Neural progenitor cell (in vitro differentiated cells): Measurements from ENCODE around the gene SMAD6. TPM values are rescaled to one million over a fixed set of nuclear protein-coding genes. Genes with fewer than 3 reads are reported as not detected.

Experiments used
- DNase-seq: peaks from one replicate; pipeline ENCODE4 v3.0.0-alpha.2; 2016; ENCODE audit warnings: low spot score
- H2AFZ ChIP-seq: fragments of 200-600 bp; sonication (generic); replicated peaks from 2 replicates; pipeline ENCODE4 v1.6.1; 2016; ENCODE audit warnings: antibody characterized with exemption
- H3F3A ChIP-seq: fragments of 200-600 bp; sonication (generic); 2 replicates; pipeline ENCODE4 v1.6.1; 2016; ENCODE audit warnings: antibody characterized with exemption, low read depth
- H3K27ac ChIP-seq: fragments of 200-600 bp; sonication (generic); 2 replicates; pipeline ENCODE4 v1.5.1; 2016; ENCODE audit warnings: mild to moderate bottlenecking
- H3K27me3 ChIP-seq: fragments of 200-600 bp; sonication (generic); 2 replicates; pipeline ENCODE4 v1.6.1; 2016; ENCODE audit warnings: mild to moderate bottlenecking, moderate library complexity
- H3K36me3 ChIP-seq: fragments of 200-600 bp; sonication (generic); 2 replicates; pipeline ENCODE4 v1.5.1; 2016
- H3K4me1 ChIP-seq: fragments of 200-600 bp; sonication (generic); 2 replicates; pipeline ENCODE4 v1.6.1; 2016; ENCODE audit warnings: mixed run types
- H3K4me2 ChIP-seq: fragments of 200-600 bp; sonication (generic); 2 replicates; pipeline ENCODE4 v1.6.1; 2016
- H3K4me3 ChIP-seq: fragments of 200-600 bp; sonication (generic); 2 replicates; pipeline ENCODE4 v1.5.1; 2016
- H3K79me2 ChIP-seq: fragments of 200-600 bp; sonication (generic); 2 replicates; pipeline ENCODE4 v1.6.1; 2016; ENCODE audit warnings: low read depth
- H3K9ac ChIP-seq: fragments of 200-600 bp; sonication (generic); 2 replicates; pipeline ENCODE4 v1.6.1; 2016
- H3K9me3 ChIP-seq: fragments of 200-600 bp; sonication (generic); 2 replicates; pipeline ENCODE4 v1.5.1; 2016; ENCODE audit warnings: low read depth
- H4K20me1 ChIP-seq: fragments of 200-600 bp; sonication (generic); 2 replicates; pipeline ENCODE4 v1.6.1; 2016; ENCODE audit warnings: low read depth
- H3K27ac Mint-ChIP-seq: 3 replicates; pipeline ENCODE4 v1.8.0; 2021; ENCODE audit warnings: mixed read lengths
- H3K27me3 Mint-ChIP-seq: 2 replicates; pipeline ENCODE4 v1.8.0; 2022; ENCODE audit warnings: low read depth, mild to moderate bottlenecking, inconsistent platforms, moderate library complexity, mixed read lengths; ENCODE audit not compliant: insufficient read depth
- H3K36me3 Mint-ChIP-seq: 3 replicates; pipeline ENCODE4 v1.8.0; 2021; ENCODE audit warnings: mixed read lengths
- H3K4me1 Mint-ChIP-seq: 3 replicates; pipeline ENCODE4 v1.8.0; 2021; ENCODE audit warnings: mixed read lengths
- H3K4me3 Mint-ChIP-seq: 3 replicates; pipeline ENCODE4 v1.8.0; 2021; ENCODE audit warnings: mild to moderate bottlenecking, moderate library complexity, mixed read lengths
- H3K9me3 Mint-ChIP-seq: 3 replicates; pipeline ENCODE4 v1.8.0; 2020; ENCODE audit warnings: mixed read lengths
- EZH2 ChIP-seq: fragments of 200-600 bp; sonication (generic); IDR thresholded peaks from 2 replicates; pipeline ENCODE4 v1.6.1; 2017; ENCODE audit warnings: antibody characterized with exemption, mild to moderate bottlenecking, moderate library complexity
- EZH2phosphoT487 ChIP-seq: fragments of 200-600 bp; sonication (generic); IDR thresholded peaks from 2 replicates; pipeline ENCODE4 v1.6.1; 2017; ENCODE audit warnings: antibody characterized with exemption
- total RNA-seq: library from RNA; depleted of rRNA; stranded (reverse); fragments of >200 nt; gene quantifications from 2 replicates; pipeline ENCODE4 v1.2.3, GENCODE V29; 2015; ENCODE audit warnings: low replicate concordance
- TF ChIP-seq, protein P1 (sequence below): fragments of 200-600 bp; sonication (generic); IDR thresholded peaks from 2 replicates; pipeline ENCODE4 v1.5.1; 2017; ENCODE audit warnings: antibody characterized with exemption, mild to moderate bottlenecking

Gene SMAD6
- total RNA-seq, 1 donor from 2014 or later = 3.4 TPM

DNA sequence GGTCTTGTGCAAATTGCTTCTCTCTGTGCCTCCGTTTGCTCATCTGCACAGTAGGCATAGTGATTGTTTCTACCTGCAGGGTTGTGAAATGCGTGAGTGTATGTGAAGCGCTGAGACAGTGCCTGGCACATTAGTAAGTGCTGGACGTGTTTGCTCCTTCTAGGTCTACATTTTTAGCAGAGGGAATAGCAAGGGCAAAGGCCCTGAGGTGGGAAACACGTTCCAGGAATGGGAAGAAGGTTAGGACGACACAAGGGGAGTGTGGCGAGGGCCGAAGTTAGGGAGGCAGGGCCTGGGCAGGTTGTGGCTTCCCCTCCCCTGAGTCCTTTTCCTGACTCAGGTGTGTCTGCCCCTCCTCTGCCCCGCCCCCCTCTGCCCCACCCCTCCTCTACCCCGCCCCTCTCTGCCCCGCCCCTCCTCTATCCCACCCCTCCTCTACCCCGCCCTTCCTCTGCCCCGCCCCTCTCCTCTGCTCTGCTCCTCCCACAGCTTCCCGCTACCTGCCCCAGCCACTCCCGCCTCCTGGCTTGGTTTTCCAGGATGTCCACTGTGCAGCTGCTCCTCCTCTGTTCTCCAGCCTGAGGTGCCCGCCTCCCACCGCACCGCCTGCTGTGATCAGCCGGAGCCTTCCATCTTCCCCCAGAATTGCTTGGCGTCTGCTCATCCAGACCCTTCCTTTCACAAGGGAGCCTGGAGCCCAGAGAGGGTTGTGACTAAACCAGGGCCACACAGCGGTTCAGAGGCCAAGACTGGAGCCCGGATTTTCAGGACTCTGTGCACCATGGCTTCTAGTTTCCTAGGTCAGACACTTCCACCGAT, 31.1 kb upstream of the SMAD6 start:
- H4K20me1 ChIP-seq = no peaks in the 10 kb centered on the region
- H3K36me3 ChIP-seq = no peaks in the 10 kb centered on the region
- TF ChIP-seq EZH2phosphoT487 (no peak), EZH2 (no peak)
- TF ChIP-seq, protein P1, sequence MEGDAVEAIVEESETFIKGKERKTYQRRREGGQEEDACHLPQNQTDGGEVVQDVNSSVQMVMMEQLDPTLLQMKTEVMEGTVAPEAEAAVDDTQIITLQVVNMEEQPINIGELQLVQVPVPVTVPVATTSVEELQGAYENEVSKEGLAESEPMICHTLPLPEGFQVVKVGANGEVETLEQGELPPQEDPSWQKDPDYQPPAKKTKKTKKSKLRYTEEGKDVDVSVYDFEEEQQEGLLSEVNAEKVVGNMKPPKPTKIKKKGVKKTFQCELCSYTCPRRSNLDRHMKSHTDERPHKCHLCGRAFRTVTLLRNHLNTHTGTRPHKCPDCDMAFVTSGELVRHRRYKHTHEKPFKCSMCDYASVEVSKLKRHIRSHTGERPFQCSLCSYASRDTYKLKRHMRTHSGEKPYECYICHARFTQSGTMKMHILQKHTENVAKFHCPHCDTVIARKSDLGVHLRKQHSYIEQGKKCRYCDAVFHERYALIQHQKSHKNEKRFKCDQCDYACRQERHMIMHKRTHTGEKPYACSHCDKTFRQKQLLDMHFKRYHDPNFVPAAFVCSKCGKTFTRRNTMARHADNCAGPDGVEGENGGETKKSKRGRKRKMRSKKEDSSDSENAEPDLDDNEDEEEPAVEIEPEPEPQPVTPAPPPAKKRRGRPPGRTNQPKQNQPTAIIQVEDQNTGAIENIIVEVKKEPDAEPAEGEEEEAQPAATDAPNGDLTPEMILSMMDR = no peak
- no peak overlapping the region for H3K27ac ChIP-seq
- peaks cover 22% of the 10 kb centered on the region for H3F3A ChIP-seq
- Mint-ChIP-seq H3K36me3 (no peaks in the 10 kb centered on the region), H3K27me3 (peaks cover 2% of the 10 kb centered on the region), H3K9me3 (no peaks in the 10 kb centered on the region), H3K27ac (peak overlapping the region; percentile 43), H3K4me1 (peaks cover 25% of the 10 kb centered on the region), H3K4me3 (no peak overlapping the region)
- no peak overlapping the region for H3K4me3 ChIP-seq
- no peaks in the 10 kb centered on the region for H3K79me2 ChIP-seq
- H2AFZ ChIP-seq = no peak overlapping the region
- peak overlapping the region; percentile 57 for H3K4me2 ChIP-seq
- H3K27me3 ChIP-seq = no peaks in the 10 kb centered on the region
- H3K4me1 ChIP-seq = peaks cover 12% of the 10 kb centered on the region
- no peaks in the 10 kb centered on the region for H3K9me3 ChIP-seq
- no peak overlapping the region for H3K9ac ChIP-seq
- DNase-seq = peak; percentile 76

DNA sequence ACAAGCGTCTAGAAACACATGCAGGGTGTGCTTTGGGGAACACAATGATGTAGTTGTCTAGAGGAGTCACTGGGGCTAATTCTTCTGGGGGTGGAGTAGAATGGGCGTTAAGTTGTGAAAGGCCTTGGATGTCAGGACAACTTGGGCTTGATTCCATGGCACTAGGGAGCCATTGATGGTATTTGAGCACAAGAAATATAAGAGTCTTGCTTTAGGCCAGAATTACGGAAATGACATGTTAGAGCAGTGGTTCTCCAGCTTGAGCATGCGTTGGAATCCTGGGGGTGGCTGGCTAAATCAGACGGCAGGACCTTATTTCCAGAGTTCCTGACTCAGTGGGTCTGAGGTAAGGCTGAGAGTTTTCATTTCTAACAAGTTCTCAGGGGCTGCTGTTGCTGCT, 29.2 kb upstream of the SMAD6 start:
- no peaks in the 10 kb centered on the region for H3K9me3 ChIP-seq
- peaks cover 12% of the 10 kb centered on the region for H3K4me1 ChIP-seq
- Mint-ChIP-seq H3K36me3 (no peaks in the 10 kb centered on the region), H3K9me3 (no peaks in the 10 kb centered on the region), H3K27ac (peak overlapping the region; percentile 43), H3K27me3 (peaks cover 2% of the 10 kb centered on the region), H3K4me3 (peak overlapping the region; percentile 70), H3K4me1 (peaks cover 30% of the 10 kb centered on the region)
- H4K20me1 ChIP-seq = no peaks in the 10 kb centered on the region
- H3F3A ChIP-seq = peaks cover 22% of the 10 kb centered on the region
- no peak overlapping the region for H3K9ac ChIP-seq
- no peak overlapping the region for H3K27ac ChIP-seq
- DNase-seq = no peak
- H3K79me2 ChIP-seq = no peaks in the 10 kb centered on the region
- H3K4me3 ChIP-seq = no peak overlapping the region
- H3K4me2 ChIP-seq = no peak overlapping the region
- TF ChIP-seq EZH2 (no peak), EZH2phosphoT487 (no peak)
- TF ChIP-seq, protein P1 = no peak
- H2AFZ ChIP-seq = no peak overlapping the region
- H3K27me3 ChIP-seq = no peaks in the 10 kb centered on the region
- H3K36me3 ChIP-seq = no peaks in the 10 kb centered on the region

DNA sequence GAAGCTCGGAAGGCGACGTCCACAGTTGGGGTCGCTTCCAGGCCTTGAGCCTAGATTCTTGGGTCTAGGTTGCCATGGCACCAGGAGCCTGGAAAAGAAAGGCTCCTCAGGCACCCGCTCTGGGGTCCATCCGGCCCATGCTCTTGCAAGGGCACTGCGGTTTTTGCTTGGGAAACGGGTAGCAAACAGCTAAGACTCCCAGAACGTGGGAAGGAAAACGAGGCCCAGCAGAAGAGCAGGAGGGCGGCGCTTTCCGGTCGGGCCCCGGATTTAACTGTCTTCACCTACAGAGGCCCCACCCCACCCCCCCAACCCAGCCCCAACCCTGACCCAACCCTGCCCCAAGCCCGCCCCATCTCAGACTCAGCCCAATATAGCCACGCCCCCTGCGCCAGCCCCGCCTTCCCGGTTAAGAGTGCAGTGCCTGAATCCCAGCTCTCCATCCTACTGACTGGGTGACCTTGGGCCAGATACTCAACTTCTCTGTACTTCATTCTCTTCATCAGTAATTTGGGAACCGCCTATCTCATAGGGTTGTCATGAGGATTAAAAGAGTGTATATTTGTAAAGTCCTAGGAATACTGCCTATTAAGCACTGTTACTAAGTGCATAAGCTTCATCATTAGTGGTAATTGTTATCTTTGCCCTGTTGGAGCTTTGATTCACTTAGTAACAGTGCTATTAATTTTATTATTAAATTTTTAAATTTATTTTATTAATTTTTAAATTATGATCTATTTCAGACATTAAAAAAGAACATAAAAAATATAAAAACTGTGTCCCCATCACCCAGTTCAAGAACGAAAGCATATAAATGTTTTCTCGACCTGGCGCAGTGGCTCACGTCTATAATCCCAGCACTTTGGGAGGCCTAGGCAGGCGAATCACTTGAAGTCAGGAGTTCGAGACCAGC, 28.4 kb upstream of the SMAD6 start:
- H3K4me1 Mint-ChIP-seq = peaks cover 35% of the 10 kb centered on the region
- no peaks in the 10 kb centered on the region for H3K9me3 Mint-ChIP-seq
- no peak overlapping the region for H3K27ac ChIP-seq

More for the DNA sequence above, 28.4 kb upstream of the SMAD6 start:
- no peak overlapping the region for H2AFZ ChIP-seq
- no peaks in the 10 kb centered on the region for H3K27me3 ChIP-seq
- H3K4me3 ChIP-seq = no peak overlapping the region
- H3K9ac ChIP-seq = no peak overlapping the region
- H3K9me3 ChIP-seq = no peaks in the 10 kb centered on the region
- H3K4me1 ChIP-seq = peaks cover 12% of the 10 kb centered on the region
- H3F3A ChIP-seq = peaks cover 22% of the 10 kb centered on the region
- Mint-ChIP-seq H3K27ac (peak overlapping the region; percentile 43), H3K27me3 (peaks cover 2% of the 10 kb centered on the region), H3K36me3 (no peaks in the 10 kb centered on the region), H3K4me3 (peak overlapping the region; percentile 22)
- TF ChIP-seq EZH2 (no peak), EZH2phosphoT487 (no peak)
- TF ChIP-seq, protein P1 = no peak
- H3K79me2 ChIP-seq = no peaks in the 10 kb centered on the region
- peak; percentile 89 for DNase-seq
- no peak overlapping the region for H3K4me2 ChIP-seq
- no peaks in the 10 kb centered on the region for H3K36me3 ChIP-seq
- no peaks in the 10 kb centered on the region for H4K20me1 ChIP-seq
